ENCODE results near the gene GLIPR1L2. TPM values are rescaled to one million over a fixed set of nuclear protein-coding genes. Genes with fewer than 3 reads are reported as not detected.
"Not testable (repeated sequence)": the region's sequence is repeated elsewhere in the genome, so short reads cannot be mapped to it uniquely, and the experiment has no call there.

The GLIPR1L2 gene
- total RNA-seq, result 0.20 and 0.22 TPM in 2 replicates

DNA sequence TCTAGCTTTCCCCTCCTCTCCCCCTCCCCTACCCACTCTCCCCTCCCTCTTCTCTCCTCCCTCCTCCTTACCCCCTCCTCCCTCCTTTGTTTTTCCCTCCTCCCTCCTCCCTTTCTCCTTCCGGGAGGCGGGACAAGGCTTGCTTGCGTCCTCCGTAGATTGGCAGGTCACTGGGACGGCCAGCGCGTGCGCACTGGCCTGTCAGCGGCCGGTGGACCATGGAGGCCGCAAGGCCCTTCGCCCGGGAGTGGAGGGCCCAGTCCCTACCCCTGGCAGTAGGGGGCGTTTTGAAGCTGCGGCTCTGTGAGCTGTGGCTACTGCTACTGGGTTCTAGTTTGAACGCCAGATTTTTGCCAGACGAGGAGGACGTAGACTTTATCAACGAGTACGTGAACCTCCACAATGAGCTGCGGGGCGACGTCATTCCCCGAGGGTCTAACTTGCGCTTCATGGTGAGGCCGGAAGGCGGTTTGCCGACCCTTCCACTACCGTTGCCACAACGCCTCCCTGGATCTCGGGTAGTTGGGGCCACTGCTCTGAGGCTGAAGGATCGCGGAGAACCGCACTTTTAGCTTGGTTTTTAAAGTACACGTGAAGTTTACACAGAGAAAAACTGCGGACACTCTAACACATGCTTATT lies at the start of gene GLIPR1L2:
TSS of gene GLIPR1L2 (plus strand) at position 191 of the 640 bp plus-strand sequence. CDS start at position 219, 28 bp downstream.
- peak; percentile 92 to 95 for DNase-seq (ENCODE audit: low read depth in 2 of 2)

- no peak for DNase-seq (ENCODE audit: low read depth in 2 of 2)
These were observed 49.0 kb upstream of the GLIPR1L2 start for GRCh38 chr12:75341873-75342272.

DNA sequence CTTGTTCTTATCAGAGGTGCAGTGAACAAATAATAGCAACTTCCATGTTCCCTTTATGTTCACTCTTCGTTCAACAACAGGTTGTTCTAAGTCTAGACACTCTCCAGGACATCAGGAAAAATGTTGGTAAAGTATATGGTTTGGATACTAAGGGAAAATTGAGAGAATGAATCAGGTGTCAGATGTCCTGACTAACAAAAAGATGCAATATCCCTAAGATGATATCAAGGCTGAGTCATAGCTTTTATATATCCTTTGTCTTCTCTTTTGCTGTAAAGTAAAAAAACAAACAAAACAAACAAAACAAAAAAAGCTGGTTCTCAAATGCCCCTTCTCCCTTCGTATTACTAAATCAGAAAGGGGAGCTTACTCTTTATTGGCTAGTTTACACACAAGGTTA lies 45.4 kb upstream of the GLIPR1L2 start:
- no peak for DNase-seq (ENCODE audit: low read depth in 2 of 2)

GRCh38 chr12:75346215-75346614 lies 44.7 kb upstream of the GLIPR1L2 start:
- DNase-seq (ENCODE audit: low read depth in 2 of 2), result not testable (repeated sequence)

GRCh38 chr12:75349946-75350345 lies 40.9 kb upstream of the GLIPR1L2 start:
- DNase-seq (ENCODE audit: low read depth in 2 of 2), result no peak

DNA sequence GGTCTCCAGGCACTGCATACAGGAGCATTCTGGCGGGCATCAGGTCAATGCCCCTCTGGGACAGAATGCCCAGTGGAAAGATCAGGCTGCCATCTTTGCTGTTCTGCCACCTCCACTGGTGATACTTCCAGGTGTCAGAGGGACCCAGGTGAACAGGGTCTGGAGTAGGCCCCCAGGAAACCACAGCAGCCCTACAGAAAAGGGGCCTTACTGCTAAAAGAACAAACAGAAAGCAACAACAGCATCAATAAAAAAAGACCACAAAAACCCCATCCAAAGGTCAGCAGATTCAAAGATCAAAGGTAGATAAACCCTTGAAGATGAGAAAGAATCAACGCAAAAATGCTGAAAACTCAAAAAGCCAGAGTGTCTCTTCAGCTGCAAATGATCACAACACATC lies 40.5 kb upstream of the GLIPR1L2 start:
- DNase-seq (ENCODE audit: low read depth in 2 of 2), result no peak

- no peak for DNase-seq (ENCODE audit: low read depth in 2 of 2)
These were observed 36.9 kb upstream of the GLIPR1L2 start for GRCh38 chr12:75354011-75354410.

DNA sequence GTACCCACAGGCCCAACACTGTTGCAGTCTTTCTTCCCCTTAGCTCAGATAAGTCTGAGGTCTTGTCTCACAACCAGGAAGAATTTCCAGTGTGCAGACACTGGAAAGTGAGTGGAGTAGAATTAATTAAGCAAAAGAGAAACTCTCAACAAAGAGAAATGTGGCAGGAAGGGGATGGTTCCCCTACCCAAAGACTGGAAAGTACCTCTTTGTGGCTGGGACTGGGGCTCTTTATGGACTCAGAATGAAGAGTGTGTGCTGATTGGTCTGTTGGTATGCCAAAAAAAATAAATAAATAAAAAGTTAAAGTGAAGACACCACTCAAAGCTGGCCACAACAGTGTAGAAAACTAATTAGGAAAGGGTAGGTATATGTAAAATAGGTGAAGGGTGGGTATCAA lies 30.0 kb upstream of the GLIPR1L2 start:
- DNase-seq (ENCODE audit: low read depth in 2 of 2), result no peak

GRCh38 chr12:75361408-75361807 lies 29.5 kb upstream of the GLIPR1L2 start:
- no peak for DNase-seq (ENCODE audit: low read depth in 2 of 2)

DNA sequence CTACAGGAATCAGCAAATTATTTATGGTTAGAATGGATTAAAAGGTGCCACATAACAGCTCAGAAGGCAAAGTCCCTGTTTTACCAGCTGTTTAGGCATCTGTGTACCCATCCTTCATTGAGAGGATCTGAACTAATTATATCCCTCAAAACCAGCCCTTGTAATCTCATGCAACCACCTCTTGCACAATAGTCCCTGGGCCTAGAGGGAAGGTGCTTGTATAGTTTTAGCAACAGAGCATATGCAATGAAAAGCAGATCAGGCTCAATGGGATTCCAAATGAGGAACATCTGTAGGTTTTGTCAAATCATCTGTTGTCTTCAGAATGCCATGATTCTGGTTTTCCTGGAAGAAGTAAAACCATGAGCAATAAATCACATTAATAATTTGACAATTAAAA lies 26.0 kb upstream of the GLIPR1L2 start:
- no peak for DNase-seq (ENCODE audit: low read depth in 2 of 2)

DNA sequence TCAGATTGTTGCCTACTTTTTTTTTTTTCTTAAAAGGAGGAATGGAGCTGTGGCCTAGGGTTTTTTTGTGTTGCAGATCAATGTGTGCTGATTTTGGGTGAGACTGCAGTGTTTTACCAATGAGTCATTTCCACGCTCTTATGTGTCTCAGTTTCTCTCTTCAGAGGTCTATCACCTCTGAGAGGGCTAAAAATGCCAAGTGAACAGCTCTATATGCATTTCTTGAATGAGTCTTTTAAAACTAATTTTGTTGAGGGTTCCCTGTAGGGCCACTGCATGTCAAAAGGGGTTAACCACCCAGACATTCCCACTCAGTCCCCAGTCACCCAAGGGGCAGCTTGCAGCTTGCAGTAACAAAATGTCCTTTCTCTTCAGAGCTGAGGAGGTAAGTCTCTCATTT lies 24.3 kb upstream of the GLIPR1L2 start:
- DNase-seq (ENCODE audit: low read depth in 2 of 2), result no peak

DNA sequence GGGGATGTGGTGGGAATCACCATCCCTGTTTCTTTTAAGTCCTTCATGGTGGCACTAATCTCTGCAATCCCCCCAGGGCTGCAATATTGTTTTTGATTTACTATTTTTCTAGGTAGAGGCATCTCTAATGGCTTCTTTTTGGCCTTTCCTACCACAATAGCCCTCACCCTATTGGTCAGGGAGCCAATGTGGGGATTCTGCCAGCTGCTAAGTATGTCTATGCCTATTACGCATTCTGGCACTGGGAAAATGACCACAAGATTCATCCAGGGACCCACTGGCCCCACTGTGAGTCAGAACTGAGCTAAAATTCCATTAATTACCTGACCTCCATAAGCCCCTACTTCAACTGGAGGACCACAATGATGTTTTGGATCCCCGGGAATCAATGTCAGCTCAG lies 15.9 kb upstream of the GLIPR1L2 start:
- no peak for DNase-seq (ENCODE audit: low read depth in 2 of 2)

DNA sequence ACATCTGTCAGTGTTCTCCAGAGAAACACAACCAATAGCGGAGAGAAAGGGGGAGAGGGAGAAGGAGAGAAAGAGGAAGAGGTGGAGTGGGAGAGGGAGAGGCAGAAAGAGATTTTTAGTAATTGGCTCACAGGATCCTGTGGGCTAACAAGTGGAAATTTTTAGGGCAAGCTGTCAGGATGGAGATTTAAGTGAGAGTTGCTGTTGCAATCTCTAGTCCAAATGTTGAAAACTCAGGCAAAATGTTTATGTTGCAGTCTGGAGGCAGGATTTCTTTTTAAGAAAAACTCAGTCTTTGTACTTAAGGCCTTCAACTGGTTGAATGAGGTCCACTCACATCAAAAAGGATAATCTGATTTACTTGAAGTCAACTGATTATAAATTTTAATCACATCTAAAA lies 12.5 kb upstream of the GLIPR1L2 start:
- no peak for DNase-seq (ENCODE audit: low read depth in 2 of 2)

GRCh38 chr12:75389061-75389460 lies 1.8 kb upstream of the GLIPR1L2 start:
- peak in 1 of 2 donors; percentile 59 for DNase-seq (ENCODE audit: low read depth in 2 of 2)

DNA sequence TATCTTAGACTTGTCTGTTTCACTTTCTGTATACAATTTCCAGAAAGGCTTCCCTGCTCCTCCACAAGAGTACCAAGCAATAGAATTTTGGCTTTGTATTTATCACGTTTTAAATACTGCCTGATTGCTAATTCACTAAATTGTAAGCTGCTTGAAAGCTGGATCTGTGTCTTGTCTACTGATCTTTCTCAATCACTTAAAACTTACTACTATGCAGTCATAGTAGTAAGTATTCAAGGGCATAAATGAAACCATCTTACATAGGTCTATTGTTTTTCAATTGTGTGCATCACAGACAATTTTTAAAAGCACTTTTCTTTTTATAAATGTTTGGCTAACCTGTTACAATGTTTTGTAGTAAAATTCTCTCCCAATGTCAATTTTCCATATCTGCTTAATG lies 1.2 kb upstream of the GLIPR1L2 start:
- no peak for DNase-seq (ENCODE audit: low read depth in 2 of 2)

DNA sequence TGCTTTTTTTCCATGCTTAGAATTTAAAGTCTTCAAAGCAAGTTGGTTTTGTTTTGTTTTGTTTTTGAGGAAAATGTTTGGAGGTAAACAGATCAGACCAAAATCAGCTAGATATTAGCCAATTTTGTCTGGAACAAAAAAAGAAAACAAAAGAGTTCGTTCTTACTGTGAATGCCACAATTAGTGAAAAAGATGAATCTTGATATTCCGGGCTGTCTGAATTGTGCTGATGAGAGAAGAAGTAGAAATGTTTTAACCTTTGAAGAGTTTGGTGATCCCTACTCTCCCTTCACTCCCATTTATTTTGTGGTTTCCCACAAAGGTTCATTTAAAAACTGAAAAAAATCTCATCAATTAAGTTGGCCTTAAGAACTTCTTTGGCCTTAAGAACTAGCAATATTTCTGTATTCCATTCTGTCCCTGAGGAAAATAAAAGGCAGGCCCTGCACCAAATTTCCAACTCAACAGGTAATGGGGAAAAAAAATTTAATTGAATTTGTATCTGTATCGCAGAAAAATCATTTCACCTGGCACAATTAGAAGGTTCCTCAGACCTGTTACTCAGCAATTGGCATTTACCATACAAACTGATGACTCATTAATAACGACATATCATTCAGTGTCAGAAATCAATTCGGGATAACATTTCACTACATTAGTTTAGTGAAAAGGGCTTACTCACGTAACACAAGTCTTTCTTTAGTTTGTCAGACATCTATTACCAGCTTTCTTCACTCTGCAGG lies 562 bp upstream of the GLIPR1L2 start:
- no peak for DNase-seq (ENCODE audit: low read depth in 2 of 2)

DNA sequence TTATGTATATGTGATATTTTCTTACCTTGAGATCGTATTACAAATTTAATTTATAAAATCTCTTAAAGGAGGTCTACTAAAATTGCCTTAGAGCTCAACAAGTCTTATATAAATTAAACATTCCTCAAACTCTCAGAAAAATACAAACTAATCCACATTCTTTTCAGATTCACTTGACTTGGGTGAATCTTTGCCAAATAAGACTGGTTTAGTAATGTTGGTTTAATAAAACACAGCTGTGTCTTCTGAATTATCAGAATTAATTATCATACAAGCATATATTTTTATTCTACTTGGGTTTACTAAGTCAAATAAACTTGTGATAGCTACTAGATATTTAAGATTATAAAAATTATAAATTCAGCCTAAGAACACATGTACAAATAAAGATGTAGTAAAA lies 13.3 kb downstream of the GLIPR1L2 start:
- DNase-seq (ENCODE audit: low read depth in 2 of 2), result no peak

DNA sequence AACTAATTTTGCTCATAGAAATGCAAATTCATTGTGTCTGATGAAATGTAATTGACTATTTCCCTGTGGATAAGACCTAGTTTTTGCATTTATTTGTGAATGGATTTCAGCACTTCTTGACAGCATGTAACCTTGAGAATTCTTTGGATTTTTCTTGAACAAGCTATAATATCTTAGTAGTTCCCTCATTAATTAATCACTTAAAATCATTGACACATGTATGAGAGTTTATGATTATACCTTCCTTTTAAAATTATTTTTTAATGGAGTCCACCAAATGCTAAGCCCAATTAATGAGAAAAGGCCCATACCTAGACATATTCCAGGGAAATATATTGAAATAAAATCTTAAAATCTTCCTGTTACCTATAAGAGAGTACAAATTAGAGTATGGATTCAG lies 16.8 kb downstream of the GLIPR1L2 start:
- DNase-seq (ENCODE audit: low read depth in 2 of 2), result no peak

GRCh38 chr12:75409830-75410229 lies 18.9 kb downstream of the GLIPR1L2 start:
- no peak for DNase-seq (ENCODE audit: low read depth in 2 of 2)

GRCh38 chr12:75414671-75415070 lies 23.8 kb downstream of the GLIPR1L2 start:
- no peak for DNase-seq (ENCODE audit: low read depth in 2 of 2)

DNA sequence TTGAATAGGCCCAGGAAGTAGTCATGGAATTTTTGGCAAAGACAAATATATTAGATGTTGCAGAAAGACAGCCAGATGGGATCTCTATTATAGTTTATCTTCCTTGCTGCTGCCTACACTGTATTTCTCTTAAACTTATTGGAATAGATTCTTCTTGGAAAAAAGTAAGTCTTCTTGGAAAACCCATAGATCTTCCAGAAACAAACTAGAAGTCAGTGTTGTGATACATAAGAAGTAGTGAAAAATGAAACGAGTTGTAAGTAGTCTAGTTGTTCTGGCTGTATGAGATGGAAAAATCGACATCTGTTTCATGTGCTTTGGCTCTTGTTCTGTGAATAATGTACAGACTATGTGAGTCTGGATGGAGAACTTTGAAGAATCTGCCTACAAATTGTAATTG lies 29.0 kb downstream of the GLIPR1L2 start:
- no peak for DNase-seq (ENCODE audit: low read depth in 2 of 2)

- DNase-seq (ENCODE audit: low read depth in 2 of 2), result no peak
These were observed 36.6 kb downstream of the GLIPR1L2 start for GRCh38 chr12:75427491-75427890.

DNA sequence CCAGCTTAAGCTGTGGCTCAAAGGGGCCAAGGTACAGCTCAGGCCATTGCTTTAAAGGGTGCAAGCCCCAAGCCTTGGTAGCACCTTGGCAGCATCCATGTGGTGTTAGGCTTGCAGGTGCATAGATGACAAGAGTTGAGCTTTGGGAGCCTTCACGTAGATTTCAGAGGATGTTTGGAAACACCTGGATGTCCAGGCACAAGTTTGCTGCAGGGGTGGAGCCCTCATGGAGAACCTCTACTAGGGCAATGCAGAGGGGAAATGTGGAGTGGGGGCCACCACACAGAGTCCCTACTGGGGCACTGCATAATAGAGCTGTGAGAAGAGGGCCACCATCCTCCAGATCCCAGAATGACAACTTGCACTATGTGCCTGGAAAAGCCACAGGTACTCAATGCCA lies 37.9 kb downstream of the GLIPR1L2 start:
- no peak for DNase-seq (ENCODE audit: low read depth in 2 of 2)

Data from lung microvascular endothelial cell (primary cell).